Adrenal gland (tissue), 12 donors: ENCODE data around the gene ORC6. TPM values are rescaled to one million over a fixed set of nuclear protein-coding genes. Genes with fewer than 3 reads are reported as not detected.
A peak's percentile ranks its signal among the peaks of the same experiment; 100 is the strongest.

Experiments
- DNase-seq, 7 donors: peaks; one replicate each; pipeline ENCODE4 v3.0.0-alpha.2; 2019 to 2020
- H3K27ac ChIP-seq, 5 donors: fragments of 200-600 bp; sonication (generic) in 4 of 5; 1 replicate in 3 of 5; 2 replicates in 2 of 5; pipeline versions ENCODE4 v1.5.1 to v1.8.0; 2016 to 2020; ENCODE audit warnings: mild to moderate bottlenecking in 1 of 5
- H3K27me3 ChIP-seq: fragments of 200-600 bp; 2 replicates; pipeline ENCODE4 v1.8.0; 2021
- H3K36me3 ChIP-seq, 2 donors: fragments of 200-600 bp; replicated peaks in 1 of 2; 1 replicate in 1 of 2; 2 replicates in 1 of 2; pipeline versions ENCODE4 v1.5.1 to v1.8.0; 2018 to 2022
- H3K4me1 ChIP-seq, 2 donors: fragments of 200-600 bp; replicated peaks in 1 of 2; 1 replicate in 1 of 2; 2 replicates in 1 of 2; pipeline versions ENCODE4 v1.5.1 to v1.8.0; 2018 to 2021
- H3K4me3 ChIP-seq, 4 donors: fragments of 200-600 bp; sonication (generic) in 3 of 4; one replicate each; pipeline ENCODE4 v1.5.1; 2016 to 2018
- H3K9me3 ChIP-seq, 3 donors: fragments of 200-600 bp; sonication (generic) in 1 of 3; replicated peaks in 1 of 3; 1 replicate in 2 of 3; 2 replicates in 1 of 3; pipeline versions ENCODE4 v1.5.1 to v1.8.0; 2016 to 2021
- CTCF ChIP-seq, 6 experiments: fragments of 450-650 bp in 4 of 6; fragments of 200-600 bp in 2 of 6; sonication (generic) in 1 of 6; IDR thresholded peaks; 1 replicate in 5 of 6; 2 replicates in 1 of 6; pipeline versions ENCODE4 v1.5.1 to v1.8.0; 2016 to 2021; ENCODE audit warnings: antibody characterized with exemption in 6 of 6, mild to moderate bottlenecking in 2 of 6, moderate library complexity in 1 of 6
- POLR2A ChIP-seq, 2 donors: fragments of 450-650 bp; IDR thresholded peaks; one replicate each; pipeline ENCODE4 v1.6.1; 2017; ENCODE audit warnings: antibody characterized with exemption in 2 of 2, mild to moderate bottlenecking in 2 of 2, moderate library complexity in 1 of 2
- WGBS, 4 donors: extraction: QIAGEN DNeasy Blood & Tissue Kit in 2 of 4; methylation state at CpG; one replicate each; pipeline versions ENCODE4 v1.1.5 to v1.1.7; 2013 to 2017; 5-methylcytosine and 5-hydroxymethylcytosine counted together
- intact Hi-C, 2 donors: fragments of 100-400 bp; cut with DNase I; formaldehyde crosslinking; loops; one replicate each; pipeline versions ENCODE4 v1.14.1 to v1.15.0; 2022 to 2023
- polyA plus RNA-seq, 3 donors: library from polyadenylated mRNA; stranded (reverse); fragments of 200-250 nt in 2 of 3; fragments of 350-450 nt in 1 of 3; fragmentation: Illumina TruSeq in 1 of 3; extraction: RNeasy Lipid Tissue Mini Kit (QIAGEN cat#74804) in 1 of 3; gene quantifications; one replicate each; pipeline ENCODE4 v1.2.3, GENCODE V29; 2013 to 2014
- total RNA-seq, 9 donors: library from RNA; depleted of rRNA in 4 of 9; stranded (reverse); fragments of >200 nt in 4 of 9; fragments of 120-200 nt in 1 of 9; fragmentation: NEBNext Ultra II Directional in 1 of 9; extraction: Animal tissue kit (Norgen Biotek cat#: 25700) in 1 of 9; gene quantifications; one replicate each; pipeline versions ENCODE4 v1.1.0 to v1.2.4, GENCODE V29; 2013 to 2023
- donor health status: healthy with polysubstance abuse.
- donor health status: Bipolar disorder and iron deficiency.
- donor health status: DM: yes; HTN: yes; CAD: no.
- donor health status: DM: no; HTN: no; CAD: no.
- donor health status: DM: no; HTN: no; CAD: no.
- donor health status: DM: yes; HTN: yes; CAD: no.

Gene ORC6
- total and polyA plus RNA-seq, 12 donors, result 0.55 to 16.1 (median 2.6) TPM; not detected in 1

GRCh38 chr16:46688101-46688653, 1.3 kb upstream of the ORC6 start:
- WGBS, 4 donors, result 4 to 9% (median 5%) methylated on average over 11 to 14 of the region's 14 CpGs
- Histone ChIP-seq H3K27me3 (no peaks in the 10 kb centered on the region), H3K9me3 (no peaks in the 10 kb centered on the region), H3K4me3 (peak overlapping the region in 3 of 4 donors; percentile 0 to 95 (median 77)), H3K36me3 (no peaks in the 10 kb centered on the region), H3K4me1 (peaks cover 25 to 48% of the 10 kb centered on the region in 2 donors), H3K27ac (peak overlapping the region; percentile 91 to 96 (median 95))
- DNase-seq, result peak in 5 of 7 donors; percentile 35 to 77 (median 46)
- intact Hi-C loops, result no loop called here
- TF ChIP-seq POLR2A (IDR thresholded peaks at IDR 0.05) (no peak), CTCF (IDR thresholded peaks at IDR 0.05) (no peak)

DNA sequence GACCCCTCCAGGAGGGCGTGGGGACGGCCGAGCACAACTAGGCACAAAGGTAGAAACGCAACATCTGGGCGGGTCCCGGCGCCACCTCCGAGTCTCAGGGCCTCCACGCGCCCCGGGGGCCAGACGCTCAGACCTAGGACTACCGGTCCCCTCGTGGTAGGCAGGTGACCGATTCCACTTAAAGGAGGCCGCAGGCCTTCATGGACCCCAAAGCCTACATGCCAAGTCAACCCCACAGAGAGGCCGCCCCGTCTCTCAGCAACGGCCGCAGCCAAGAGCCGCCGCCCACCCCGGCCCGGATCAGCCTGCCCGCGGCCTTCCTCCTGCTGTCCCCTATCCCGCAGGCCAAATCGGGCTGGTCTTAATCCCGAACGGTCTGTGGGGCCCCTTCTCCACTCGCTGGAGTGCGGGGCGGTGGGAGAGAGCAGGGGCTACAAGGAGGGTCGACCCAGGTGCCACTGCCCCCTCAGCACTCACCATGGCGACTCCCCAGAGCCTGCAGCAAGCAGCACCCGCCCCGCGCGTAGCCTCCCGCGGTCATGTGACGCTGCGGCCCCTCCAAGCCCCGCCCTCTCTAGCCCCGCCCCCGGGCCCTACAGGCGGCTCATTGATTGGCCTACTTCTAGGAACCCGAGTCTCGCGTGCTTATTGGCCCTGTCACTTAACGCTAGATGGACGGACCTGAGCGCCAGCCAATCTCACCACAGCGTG, 650 bp upstream of the ORC6 start, which contains the start of gene VPS35:
Gene VPS35 (minus strand): TSS at position 525 of the 711 bp plus-strand sequence. CDS start 45 bp downstream, at position 480.
- 0 to 2% (median 0%) methylated on average over 4 to 54 of the region's 54 CpGs for WGBS, 4 donors
- intact Hi-C loops, result no loop called here
- TF ChIP-seq POLR2A (IDR thresholded peaks at IDR 0.05) (peak in 1 of 2 donors; percentile 58), CTCF (IDR thresholded peaks at IDR 0.05) (peak in 2 of 6 experiments; percentile 13 to 29)
- Histone ChIP-seq H3K4me1 (peaks cover 25 to 48% of the 10 kb centered on the region in 2 donors), H3K27ac (peak within 1 kb of the TSS; percentile 91 to 96 (median 95)), H3K9me3 (no peaks in the 10 kb centered on the region), H3K36me3 (no peaks in the 10 kb centered on the region), H3K27me3 (no peaks in the 10 kb centered on the region), H3K4me3 (peak within 1 kb of the TSS; percentile 46 to 95 (median 85))
- peak; percentile 99 to 100 (median 100) for DNase-seq

- TF ChIP-seq POLR2A (IDR thresholded peaks at IDR 0.05), result no peak
- no peak for TF ChIP-seq CTCF (IDR thresholded peaks at IDR 0.05)
- H3K4me1 ChIP-seq, result peaks cover 25 to 36% of the 10 kb centered on the region in 2 donors
- no peak for DNase-seq
- peak overlapping the region in 2 of 4 donors; percentile 77 to 95 for H3K4me3 ChIP-seq
- no peaks in the 10 kb centered on the region for H3K36me3 ChIP-seq
- no peaks in the 10 kb centered on the region for H3K9me3 ChIP-seq
- intact Hi-C loops, result no loop called here
- H3K27me3 ChIP-seq, result no peaks in the 10 kb centered on the region
- WGBS, 4 donors, result 19 to 20% (median 19%) methylated on average over 18 to 21 of the region's 21 CpGs
- peak overlapping the region in 3 of 5 donors; percentile 91 to 96 (median 95) for H3K27ac ChIP-seq
Measured at GRCh38 chr16:46690281-46691178, 1.1 kb downstream of the ORC6 start.

GRCh38 chr16:46691726-46692125, 2.3 kb downstream of the ORC6 start:
- Histone ChIP-seq H3K36me3 (no peaks in the 10 kb centered on the region), H3K27me3 (no peaks in the 10 kb centered on the region), H3K9me3 (no peaks in the 10 kb centered on the region), H3K4me3 (no peak overlapping the region), H3K27ac (no peak overlapping the region), H3K4me1 (peaks cover 24% of the 10 kb centered on the region in 2 donors)
- TF ChIP-seq CTCF (IDR thresholded peaks at IDR 0.05) (no peak), POLR2A (IDR thresholded peaks at IDR 0.05) (no peak)
- 80 to 81% (median 81%) methylated on average over 4 of the region's 4 CpGs for WGBS, 4 donors
- no peak for DNase-seq
- intact Hi-C loops, result no loop called here
